HL-60 (cell line): Measurements from ENCODE around the gene GLIS1.

Experiments
- DNase-seq, 2 experiments: peaks; one replicate each; pipeline ENCODE4 v3.0.0-alpha.2; 2010 to 2020; ENCODE audit warnings: low read depth in 1 of 2, low spot score in 1 of 2
- H3K27ac ChIP-seq: fragments of 250-450 bp; sonication (Bioruptor Pico); replicated peaks from 2 replicates; pipeline ENCODE4 v1.5.1; 2020; ENCODE audit warnings: mild to moderate bottlenecking, moderate library complexity
- H3K27me3 ChIP-seq: fragments of 250-450 bp; sonication (Bioruptor Pico); 2 replicates; pipeline ENCODE4 v1.5.1; 2021; ENCODE audit warnings: mild to moderate bottlenecking, moderate library complexity; ENCODE audit not compliant: insufficient read depth, poor library complexity, severe bottlenecking
- H3K4me3 ChIP-seq: replicated peaks from 2 replicates; pipeline ENCODE4 v1.5.1; 2011; ENCODE audit warnings: mild to moderate bottlenecking, control low read depth, low read length; ENCODE audit not compliant: insufficient read depth
- GABPA ChIP-seq: IDR thresholded peaks from 2 replicates; pipeline ENCODE4 v1.6.1; 2012; ENCODE audit warnings: low read depth
- POLR2AphosphoS5 ChIP-seq: IDR thresholded peaks from 2 replicates; pipeline ENCODE4 v1.6.1; 2012; ENCODE audit warnings: low read depth
- SPI1 ChIP-seq: IDR thresholded peaks from 2 replicates; pipeline ENCODE4 v1.6.1; 2012; ENCODE audit warnings: low read depth, mild to moderate bottlenecking, borderline replicate concordance
- TF ChIP-seq, protein P1 (sequence below): IDR thresholded peaks from one replicate; pipeline ENCODE4 v1.5.1; 2011; ENCODE audit warnings: low read length, control low read depth, inconsistent platforms; ENCODE audit not compliant: insufficient read depth
- TF ChIP-seq, protein P2 (sequence below): IDR thresholded peaks from 2 replicates; pipeline ENCODE4 v1.6.1; 2012; ENCODE audit warnings: low read depth; ENCODE audit not compliant: insufficient replicate concordance

Gene GLIS1

GRCh38 chr1:53691326-53691725 lies 47.6 kb downstream of the GLIS1 start:
- Histone ChIP-seq H3K27me3 (peaks cover 15% of the 10 kb centered on the region), H3K27ac (no peak overlapping the region), H3K4me3 (no peak overlapping the region)
- no peak for DNase-seq
- TF ChIP-seq POLR2AphosphoS5 (no peak), SPI1 (no peak), GABPA (no peak)
- TF ChIP-seq, protein P1, sequence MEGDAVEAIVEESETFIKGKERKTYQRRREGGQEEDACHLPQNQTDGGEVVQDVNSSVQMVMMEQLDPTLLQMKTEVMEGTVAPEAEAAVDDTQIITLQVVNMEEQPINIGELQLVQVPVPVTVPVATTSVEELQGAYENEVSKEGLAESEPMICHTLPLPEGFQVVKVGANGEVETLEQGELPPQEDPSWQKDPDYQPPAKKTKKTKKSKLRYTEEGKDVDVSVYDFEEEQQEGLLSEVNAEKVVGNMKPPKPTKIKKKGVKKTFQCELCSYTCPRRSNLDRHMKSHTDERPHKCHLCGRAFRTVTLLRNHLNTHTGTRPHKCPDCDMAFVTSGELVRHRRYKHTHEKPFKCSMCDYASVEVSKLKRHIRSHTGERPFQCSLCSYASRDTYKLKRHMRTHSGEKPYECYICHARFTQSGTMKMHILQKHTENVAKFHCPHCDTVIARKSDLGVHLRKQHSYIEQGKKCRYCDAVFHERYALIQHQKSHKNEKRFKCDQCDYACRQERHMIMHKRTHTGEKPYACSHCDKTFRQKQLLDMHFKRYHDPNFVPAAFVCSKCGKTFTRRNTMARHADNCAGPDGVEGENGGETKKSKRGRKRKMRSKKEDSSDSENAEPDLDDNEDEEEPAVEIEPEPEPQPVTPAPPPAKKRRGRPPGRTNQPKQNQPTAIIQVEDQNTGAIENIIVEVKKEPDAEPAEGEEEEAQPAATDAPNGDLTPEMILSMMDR: no peak
- TF ChIP-seq, protein P2, sequence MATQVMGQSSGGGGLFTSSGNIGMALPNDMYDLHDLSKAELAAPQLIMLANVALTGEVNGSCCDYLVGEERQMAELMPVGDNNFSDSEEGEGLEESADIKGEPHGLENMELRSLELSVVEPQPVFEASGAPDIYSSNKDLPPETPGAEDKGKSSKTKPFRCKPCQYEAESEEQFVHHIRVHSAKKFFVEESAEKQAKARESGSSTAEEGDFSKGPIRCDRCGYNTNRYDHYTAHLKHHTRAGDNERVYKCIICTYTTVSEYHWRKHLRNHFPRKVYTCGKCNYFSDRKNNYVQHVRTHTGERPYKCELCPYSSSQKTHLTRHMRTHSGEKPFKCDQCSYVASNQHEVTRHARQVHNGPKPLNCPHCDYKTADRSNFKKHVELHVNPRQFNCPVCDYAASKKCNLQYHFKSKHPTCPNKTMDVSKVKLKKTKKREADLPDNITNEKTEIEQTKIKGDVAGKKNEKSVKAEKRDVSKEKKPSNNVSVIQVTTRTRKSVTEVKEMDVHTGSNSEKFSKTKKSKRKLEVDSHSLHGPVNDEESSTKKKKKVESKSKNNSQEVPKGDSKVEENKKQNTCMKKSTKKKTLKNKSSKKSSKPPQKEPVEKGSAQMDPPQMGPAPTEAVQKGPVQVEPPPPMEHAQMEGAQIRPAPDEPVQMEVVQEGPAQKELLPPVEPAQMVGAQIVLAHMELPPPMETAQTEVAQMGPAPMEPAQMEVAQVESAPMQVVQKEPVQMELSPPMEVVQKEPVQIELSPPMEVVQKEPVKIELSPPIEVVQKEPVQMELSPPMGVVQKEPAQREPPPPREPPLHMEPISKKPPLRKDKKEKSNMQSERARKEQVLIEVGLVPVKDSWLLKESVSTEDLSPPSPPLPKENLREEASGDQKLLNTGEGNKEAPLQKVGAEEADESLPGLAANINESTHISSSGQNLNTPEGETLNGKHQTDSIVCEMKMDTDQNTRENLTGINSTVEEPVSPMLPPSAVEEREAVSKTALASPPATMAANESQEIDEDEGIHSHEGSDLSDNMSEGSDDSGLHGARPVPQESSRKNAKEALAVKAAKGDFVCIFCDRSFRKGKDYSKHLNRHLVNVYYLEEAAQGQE: no peak

GRCh38 chr1:53690411-53690810 lies 48.6 kb downstream of the GLIS1 start:
- no peak for DNase-seq
- Histone ChIP-seq H3K4me3 (no peak overlapping the region), H3K27ac (no peak overlapping the region), H3K27me3 (peaks cover 14% of the 10 kb centered on the region)
- TF ChIP-seq, protein P2: no peak

DNA sequence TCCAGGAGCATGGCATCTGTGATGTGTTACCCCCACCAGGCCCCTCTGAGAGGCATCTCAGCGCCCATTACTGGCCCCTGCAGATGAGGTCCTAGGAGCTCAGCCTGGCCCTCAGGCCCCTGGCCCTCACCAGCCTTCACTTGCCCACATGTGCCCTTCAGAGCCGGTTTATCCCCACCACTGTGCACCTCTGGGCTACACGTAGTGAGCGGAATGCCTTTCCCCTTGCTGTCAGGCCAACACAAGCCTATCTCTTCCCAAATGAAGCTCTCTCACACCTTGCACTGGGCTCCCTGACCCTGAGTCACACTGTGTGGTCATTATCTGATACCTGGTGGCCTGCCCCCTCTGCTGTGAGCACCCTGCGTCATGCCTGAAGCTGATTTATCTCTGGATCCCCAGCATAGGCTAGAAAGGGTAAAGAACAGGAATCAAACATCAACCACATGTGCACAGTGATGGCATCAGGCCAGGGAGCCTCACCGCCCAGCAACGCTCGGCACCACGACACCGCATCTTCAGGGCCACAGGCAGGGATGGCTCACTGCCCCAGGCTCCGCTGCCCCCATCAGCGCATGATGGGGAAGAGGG lies 49.1 kb downstream of the GLIS1 start:
- no peak overlapping the region for H3K27ac ChIP-seq
- no peak for DNase-seq
- TF ChIP-seq, protein P1: no peak
- no peak for TF ChIP-seq POLR2AphosphoS5
- no peak for TF ChIP-seq GABPA
- TF ChIP-seq, protein P2: no peak
- no peak for TF ChIP-seq SPI1
- H3K27me3 ChIP-seq: peaks cover 15% of the 10 kb centered on the region
- H3K4me3 ChIP-seq: no peak overlapping the region

DNA sequence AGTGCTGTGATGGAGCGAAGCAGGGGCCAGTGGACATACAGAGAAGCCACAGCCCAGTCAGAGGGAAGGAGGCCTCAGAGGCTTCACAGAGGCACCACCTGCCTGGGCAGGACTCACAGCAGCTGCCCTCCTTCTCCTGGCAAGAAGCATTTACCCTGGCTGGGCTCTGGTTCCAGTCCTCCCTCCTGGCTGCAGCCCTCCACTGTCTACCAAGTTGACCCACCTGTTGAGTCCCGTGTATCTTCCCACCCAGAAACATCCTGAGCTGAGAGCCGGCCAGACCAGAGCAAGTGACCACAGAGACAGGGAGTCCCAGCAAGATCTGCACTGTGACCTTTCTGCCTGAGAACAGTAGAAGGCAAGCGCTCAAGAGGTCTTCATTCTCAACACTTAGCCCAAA lies 49.7 kb downstream of the GLIS1 start:
- no peak overlapping the region for H3K27ac ChIP-seq
- no peak for DNase-seq
- no peak overlapping the region for H3K4me3 ChIP-seq
- peaks cover 15% of the 10 kb centered on the region for H3K27me3 ChIP-seq
- TF ChIP-seq, protein P2: no peak
- TF ChIP-seq POLR2AphosphoS5: no peak
- TF ChIP-seq SPI1: no peak
- no peak for TF ChIP-seq GABPA
- TF ChIP-seq, protein P1: no peak
